Limb (tissue), 2 donors: Measurements from ENCODE around the gene C5AR1.
"Not testable (repeated sequence)": the region's sequence is repeated elsewhere in the genome, so short reads cannot be mapped to it uniquely, and the experiment has no call there.

ENCODE experiments used
- DNase-seq, 2 donors: peaks; one replicate each; pipeline ENCODE4 v3.0.0-alpha.2; 2016; ENCODE audit errors: extremely low spot score in 2 of 2

The C5AR1 gene

GRCh38 chr19:47309608-47310007, at the start of gene C5AR1:
C5AR1 (plus strand) TSS chr19:47309861; CDS start chr19:47309896, 35 bp downstream.
- DNase-seq = no peak

DNA sequence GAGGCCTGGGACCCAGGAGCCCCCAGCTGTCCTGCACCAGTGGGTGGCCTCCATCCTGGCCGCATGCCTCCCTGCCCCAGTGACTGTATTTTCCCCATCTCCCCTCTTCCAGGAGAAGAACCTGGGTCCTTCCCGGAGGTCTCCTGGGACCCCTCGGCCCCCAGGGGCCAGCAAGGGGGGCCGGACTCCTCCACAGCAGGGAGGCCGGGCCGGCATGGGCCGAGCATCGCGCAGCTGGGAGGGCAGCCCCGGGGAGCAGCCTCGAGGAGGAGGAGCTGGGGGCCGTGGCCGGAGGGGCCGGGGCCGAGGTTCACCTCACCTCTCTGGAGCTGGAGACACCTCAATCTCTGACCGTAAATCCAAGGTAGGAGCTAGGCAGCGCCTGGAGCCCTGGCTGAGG, 49.2 kb upstream of the C5AR1 start:
- no peak for DNase-seq

DNA sequence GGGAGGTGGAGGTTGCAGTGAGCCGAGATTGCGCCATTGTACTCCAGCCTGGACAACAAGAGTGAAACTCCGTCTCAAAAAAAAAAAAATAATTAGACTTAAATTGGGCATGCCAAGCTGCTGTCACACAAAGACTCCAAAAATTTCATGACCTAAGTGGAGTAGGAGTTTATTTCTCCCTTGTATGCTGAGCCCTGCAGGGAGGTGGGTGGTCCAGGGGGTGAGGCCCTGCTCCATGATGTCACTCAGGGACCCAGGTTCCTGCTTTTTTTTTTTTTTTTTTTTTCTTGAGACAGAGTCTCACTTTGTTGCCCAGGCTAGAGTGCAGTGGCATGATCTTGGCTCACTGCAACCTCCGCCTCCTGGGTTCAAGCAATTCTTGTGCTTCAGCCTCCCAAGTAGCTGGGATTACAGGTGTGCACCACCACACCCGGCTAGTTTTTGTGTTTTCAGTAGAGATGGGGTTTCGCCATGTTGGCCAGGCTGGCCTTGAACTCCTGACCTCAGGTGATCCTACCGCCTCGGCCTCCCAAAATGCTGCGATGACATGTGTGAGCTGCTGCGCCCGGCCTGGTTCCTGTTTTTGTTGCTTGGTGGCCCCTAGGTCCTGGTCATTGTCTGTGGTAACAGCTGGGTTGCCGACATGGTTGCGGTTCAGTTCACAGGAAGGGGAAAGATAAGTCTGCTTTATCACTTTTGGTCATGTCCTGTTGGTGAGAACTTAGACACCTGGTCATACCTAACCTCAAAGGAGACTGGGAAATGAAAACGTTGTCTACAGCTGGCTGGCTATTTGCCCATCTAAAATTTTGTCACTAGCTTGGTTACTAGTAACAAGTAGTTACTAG, 47.5 kb upstream of the C5AR1 start:
- DNase-seq = not testable (repeated sequence)

- DNase-seq = no peak
Measured at GRCh38 chr19:47264629-47265028, 45.0 kb upstream of the C5AR1 start.

GRCh38 chr19:47266401-47266941, 43.2 kb upstream of the C5AR1 start:
- DNase-seq = no peak

- DNase-seq = no peak
Measured at GRCh38 chr19:47267350-47267759, 42.3 kb upstream of the C5AR1 start.

DNA sequence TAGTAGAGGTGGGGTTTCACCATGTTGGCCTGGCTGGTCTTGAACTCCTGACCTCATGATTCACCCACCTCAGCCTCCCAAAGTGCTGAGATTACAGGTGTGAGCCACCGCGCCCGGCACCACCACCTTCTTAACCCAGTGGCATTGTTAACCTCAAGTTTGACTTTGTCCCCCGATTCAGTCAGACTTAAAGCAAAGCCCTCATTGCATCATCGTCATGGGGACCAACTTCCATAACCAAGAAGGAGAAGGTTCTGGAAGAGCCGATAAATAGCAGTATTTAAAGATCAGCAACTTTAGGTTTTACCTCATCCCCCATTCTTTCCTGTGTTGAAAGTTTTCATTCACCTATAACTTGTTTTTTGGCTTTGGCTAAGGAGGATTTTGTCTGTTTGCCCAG, 41.6 kb upstream of the C5AR1 start:
- no peak for DNase-seq

- no peak for DNase-seq
Measured at GRCh38 chr19:47269596-47269995, 40.1 kb upstream of the C5AR1 start.

- DNase-seq = no peak
Measured at GRCh38 chr19:47270408-47270807, 39.3 kb upstream of the C5AR1 start.

DNA sequence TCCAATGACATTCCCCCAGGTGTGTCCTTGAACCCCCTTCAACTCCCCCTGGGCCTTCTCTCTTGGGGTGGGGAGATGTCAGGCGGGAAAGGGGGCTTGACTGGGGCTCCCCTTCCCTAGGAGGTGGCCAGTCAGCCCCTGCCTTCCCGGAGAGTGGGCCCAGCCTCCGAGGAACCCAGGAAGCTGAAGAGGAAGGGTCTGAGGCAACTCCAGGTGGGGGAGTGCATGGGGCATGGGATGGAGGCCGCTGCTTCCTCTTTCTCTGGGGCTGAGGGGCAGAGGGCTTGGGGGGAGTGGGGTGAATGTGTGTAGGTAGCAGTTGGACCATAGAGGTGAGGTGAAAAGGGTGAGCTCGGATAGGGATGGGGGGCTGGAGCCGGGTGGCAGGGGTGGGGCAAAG, 37.7 kb upstream of the C5AR1 start:
- no peak for DNase-seq

GRCh38 chr19:47272448-47273312, 37.0 kb upstream of the C5AR1 start:
- peak in 1 of 2 donors; percentile 40 for DNase-seq

DNA sequence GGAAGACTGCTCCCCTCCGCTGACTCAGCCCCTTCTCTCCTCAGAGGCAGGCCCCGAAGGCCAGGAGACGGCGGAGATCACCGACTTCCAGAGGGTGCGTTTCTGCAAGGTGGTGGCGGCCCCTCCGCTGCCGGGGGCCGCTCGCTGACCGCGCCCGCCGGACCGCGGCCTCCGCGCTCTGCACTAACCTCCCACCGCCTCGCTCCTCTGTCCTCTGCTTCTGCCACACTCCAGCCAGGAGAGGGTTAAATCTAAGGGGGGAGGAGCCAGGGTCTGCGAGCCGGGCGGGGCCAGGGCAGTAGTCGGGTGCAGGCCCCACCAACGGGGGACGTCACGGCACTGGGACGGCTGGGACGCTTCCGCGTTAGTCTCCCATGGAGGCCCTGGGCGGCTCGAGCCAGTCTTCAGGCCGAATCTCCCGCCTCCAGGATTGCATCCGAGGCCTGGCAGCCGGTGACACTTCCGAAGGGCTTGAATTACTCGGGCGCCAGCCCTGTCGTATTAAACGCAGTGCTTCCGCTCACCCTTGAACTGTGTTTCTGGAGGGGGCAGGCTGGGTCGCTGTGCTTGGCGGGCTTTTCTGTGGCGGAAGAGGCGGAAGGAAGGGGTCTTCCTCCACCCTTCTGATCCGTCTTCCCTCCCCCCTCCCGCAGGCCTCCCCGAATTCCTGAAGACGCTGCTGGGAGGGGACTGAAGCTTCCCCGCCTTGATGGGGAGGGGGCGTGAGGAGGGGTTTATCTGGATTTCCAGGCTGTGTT, 36.2 kb upstream of the C5AR1 start:
- DNase-seq = peak; percentile 91 to 93

- DNase-seq = peak; percentile 92 to 100
Measured at GRCh38 chr19:47274071-47274890, 35.4 kb upstream of the C5AR1 start, which contains the start of gene INAFM1. INAFM1 (plus strand) TSS chr19:47274885; CDS start chr19:47274920, 35 bp downstream.

GRCh38 chr19:47274891-47275761, 34.5 kb upstream of the C5AR1 start:
- no peak for DNase-seq

DNA sequence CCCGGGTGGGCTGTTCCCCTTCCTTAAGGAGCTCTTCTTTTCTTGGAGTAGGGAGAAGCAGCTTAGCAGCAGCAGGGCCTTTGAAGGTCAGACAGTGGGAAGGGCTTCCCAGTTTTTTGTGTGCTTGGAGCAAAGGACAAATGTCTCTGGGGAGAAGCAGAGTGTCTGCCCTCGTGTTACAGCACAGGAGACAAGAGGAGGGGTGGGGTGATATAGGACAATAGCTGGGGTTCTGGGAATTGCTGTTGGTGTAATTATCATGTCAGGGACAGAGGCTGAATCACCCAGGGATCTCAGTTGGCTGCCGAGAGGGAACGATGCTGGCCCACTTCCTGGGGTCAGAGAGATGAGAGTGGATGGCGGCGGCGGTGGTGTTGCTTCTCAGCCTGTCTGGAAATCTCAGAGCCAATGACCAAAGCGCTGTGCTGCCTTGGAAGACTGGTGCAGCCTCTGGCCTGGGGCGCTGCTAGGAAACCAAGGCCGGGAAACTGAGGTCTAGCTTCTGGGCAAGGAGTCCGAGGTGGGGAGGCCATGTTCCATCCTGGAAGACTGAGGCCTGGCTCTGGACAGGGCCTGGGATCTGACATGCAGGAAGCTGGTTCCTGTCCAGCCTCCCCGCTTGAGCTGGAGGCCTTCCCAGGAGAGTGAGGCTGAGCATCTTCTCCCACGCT, 33.7 kb upstream of the C5AR1 start:
- peak in 1 of 2 donors; percentile 37 for DNase-seq

DNA sequence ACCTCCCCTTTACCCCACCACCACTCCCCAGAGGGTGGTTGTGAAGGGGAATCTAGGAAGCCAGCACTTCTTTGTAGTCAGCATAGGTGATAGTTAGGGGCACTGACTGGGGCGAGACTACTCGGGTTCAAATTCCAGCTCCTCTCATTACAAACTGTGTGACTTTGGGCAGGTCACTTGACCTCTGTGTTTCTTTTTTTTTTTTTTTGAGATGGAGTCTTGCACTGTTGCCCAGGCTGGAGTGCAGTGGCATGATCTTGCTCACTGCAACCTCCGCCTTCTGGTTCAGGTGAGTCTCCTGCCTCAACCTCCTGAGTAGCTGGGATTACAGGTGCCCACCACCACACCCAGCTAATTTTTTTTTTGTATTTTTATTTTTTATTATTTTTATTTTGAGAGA, 33.1 kb upstream of the C5AR1 start:
- DNase-seq = peak in 1 of 2 donors; percentile 34

GRCh38 chr19:47280183-47280797, 29.4 kb upstream of the C5AR1 start:
- DNase-seq = peak in 1 of 2 donors; percentile 50

DNA sequence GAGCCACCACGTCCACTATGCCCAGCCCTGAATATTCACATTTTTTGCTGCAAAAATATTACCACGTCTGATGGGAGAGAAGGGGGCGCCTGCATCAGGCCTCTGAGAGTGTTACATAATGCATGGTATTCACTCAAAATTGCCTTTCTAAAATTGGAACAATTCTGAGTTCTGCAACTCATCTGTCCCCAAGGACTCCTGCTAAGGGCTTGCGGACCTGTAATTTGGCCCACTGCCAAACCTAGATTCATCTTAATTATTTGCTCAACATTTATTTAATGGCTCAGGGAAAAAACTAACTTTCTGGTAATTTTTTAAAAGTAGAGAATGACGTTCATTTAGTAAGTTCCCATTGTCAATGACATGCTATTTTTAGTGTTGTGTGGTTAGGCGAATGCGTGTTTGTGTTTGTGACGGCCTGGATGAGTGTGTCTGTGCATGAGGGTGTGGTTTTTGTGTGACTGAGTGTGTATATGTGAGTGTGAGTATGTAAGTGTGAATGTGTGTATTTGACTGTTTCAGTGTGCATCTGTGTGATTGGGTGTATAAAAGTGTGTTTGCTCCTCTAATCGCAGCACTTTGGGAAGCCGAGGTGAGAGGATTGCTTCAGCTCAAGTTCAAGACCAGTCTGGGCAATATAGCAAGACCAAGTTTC, 26.1 kb upstream of the C5AR1 start:
- no peak for DNase-seq
